Measurements from ENCODE around the gene IFNA14. TPM values are rescaled to one million over a fixed set of nuclear protein-coding genes. Genes with fewer than 3 reads are reported as not detected.

The IFNA14 gene
- total RNA-seq, 1 experiment from 2014 or later: not detected

DNA sequence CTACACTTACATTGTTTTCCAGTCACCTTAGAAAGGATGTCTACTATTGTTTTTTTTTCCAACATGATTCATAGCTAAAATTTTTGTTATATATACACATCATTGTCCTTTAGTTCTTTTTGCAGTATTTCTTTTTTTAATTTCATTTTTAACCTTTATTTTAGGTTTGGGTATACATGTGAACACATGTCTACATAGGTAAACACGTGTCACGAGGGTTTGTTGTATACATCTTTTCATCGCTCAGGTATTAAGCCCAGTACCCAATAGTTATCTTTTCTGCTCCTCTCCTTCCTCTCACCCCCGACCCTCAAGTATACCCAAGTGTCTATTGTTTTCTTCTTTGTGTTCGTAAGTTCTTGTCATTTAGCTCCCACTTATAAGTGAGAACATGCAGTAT lies 46.3 kb upstream of the IFNA14 start:
- Mint-ChIP-seq H3K27me3 (ENCODE audit: insufficient read depth, unreplicated experiment) (peaks cover 4% of the 10 kb centered on the region), H3K4me1 (ENCODE audit: low read depth, unreplicated experiment) (no peaks in the 10 kb centered on the region), H3K9me3 (ENCODE audit: unreplicated experiment) (no peaks in the 10 kb centered on the region), H3K4me3 (ENCODE audit: unreplicated experiment) (no peak overlapping the region), H3K27ac (ENCODE audit: unreplicated experiment) (no peak overlapping the region), H3K36me3 (ENCODE audit: insufficient read depth, unreplicated experiment) (no peaks in the 10 kb centered on the region)
- H3K4me3 ChIP-seq (ENCODE audit: low read depth, low read length): no peak overlapping the region
- TF ChIP-seq, protein P1, sequence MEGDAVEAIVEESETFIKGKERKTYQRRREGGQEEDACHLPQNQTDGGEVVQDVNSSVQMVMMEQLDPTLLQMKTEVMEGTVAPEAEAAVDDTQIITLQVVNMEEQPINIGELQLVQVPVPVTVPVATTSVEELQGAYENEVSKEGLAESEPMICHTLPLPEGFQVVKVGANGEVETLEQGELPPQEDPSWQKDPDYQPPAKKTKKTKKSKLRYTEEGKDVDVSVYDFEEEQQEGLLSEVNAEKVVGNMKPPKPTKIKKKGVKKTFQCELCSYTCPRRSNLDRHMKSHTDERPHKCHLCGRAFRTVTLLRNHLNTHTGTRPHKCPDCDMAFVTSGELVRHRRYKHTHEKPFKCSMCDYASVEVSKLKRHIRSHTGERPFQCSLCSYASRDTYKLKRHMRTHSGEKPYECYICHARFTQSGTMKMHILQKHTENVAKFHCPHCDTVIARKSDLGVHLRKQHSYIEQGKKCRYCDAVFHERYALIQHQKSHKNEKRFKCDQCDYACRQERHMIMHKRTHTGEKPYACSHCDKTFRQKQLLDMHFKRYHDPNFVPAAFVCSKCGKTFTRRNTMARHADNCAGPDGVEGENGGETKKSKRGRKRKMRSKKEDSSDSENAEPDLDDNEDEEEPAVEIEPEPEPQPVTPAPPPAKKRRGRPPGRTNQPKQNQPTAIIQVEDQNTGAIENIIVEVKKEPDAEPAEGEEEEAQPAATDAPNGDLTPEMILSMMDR (IDR thresholded peaks at IDR 0.05; ENCODE audit: insufficient read depth in 1 of 2, low read depth in 1 of 2, low read length in 1 of 2, severe bottlenecking in 1 of 2, unreplicated experiment in 1 of 2): no peak
- no peaks in the 10 kb centered on the region for H3K27me3 ChIP-seq (replicated peaks; ENCODE audit: control insufficient read depth, insufficient read depth, low read length)
- no peaks in the 10 kb centered on the region for H3K4me1 ChIP-seq
- intact Hi-C loops (cut with micrococcal nuclease; ENCODE audit: unreplicated experiment): no loop called here
- ChIA-PET POLR2A (no interaction called here), CTCF (no interaction called here)
- no TSS peak for BruUV-seq (replicated peaks)
- no peaks in the 10 kb centered on the region for H3K36me3 ChIP-seq (ENCODE audit: control insufficient read depth, insufficient read depth, low read length)
- H3K9me3 ChIP-seq: no peaks in the 10 kb centered on the region
- no peak for DNase-seq

DNA sequence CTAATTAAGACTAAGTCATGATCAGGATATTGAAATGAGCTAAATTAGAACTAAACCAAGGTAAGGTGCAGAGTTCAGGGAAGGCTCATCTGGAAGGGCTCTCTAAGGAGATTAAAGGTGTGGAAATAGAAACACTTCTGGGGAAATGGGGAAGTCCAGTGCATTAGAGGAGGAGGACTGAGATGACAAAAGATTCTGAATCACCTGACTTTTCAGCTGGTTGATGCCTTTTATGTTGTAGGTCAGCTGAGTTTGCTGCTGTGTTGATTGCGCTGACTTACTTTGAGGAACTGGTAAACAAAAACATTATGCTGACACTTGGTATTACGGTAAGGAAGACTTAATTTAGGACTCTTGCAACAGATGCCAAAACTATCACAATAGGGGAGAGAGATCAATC lies 41.5 kb upstream of the IFNA14 start:
- intact Hi-C loops (cut with micrococcal nuclease; ENCODE audit: unreplicated experiment): no loop called here
- Mint-ChIP-seq H3K4me1 (ENCODE audit: low read depth, unreplicated experiment) (no peaks in the 10 kb centered on the region), H3K27ac (ENCODE audit: unreplicated experiment) (no peak overlapping the region), H3K36me3 (ENCODE audit: insufficient read depth, unreplicated experiment) (no peaks in the 10 kb centered on the region), H3K9me3 (ENCODE audit: unreplicated experiment) (no peaks in the 10 kb centered on the region), H3K27me3 (ENCODE audit: insufficient read depth, unreplicated experiment) (peaks cover 4% of the 10 kb centered on the region), H3K4me3 (ENCODE audit: unreplicated experiment) (no peak overlapping the region)
- Histone ChIP-seq H3K4me3 (ENCODE audit: low read depth, low read length) (no peak overlapping the region), H3K27me3 (replicated peaks; ENCODE audit: control insufficient read depth, insufficient read depth, low read length) (no peaks in the 10 kb centered on the region), H3K4me1 (no peaks in the 10 kb centered on the region), H3K9me3 (no peaks in the 10 kb centered on the region), H3K36me3 (ENCODE audit: control insufficient read depth, insufficient read depth, low read length) (no peaks in the 10 kb centered on the region)
- TF ChIP-seq, protein P1 (IDR thresholded peaks at IDR 0.05; ENCODE audit: insufficient read depth in 1 of 2, low read depth in 1 of 2, low read length in 1 of 2, severe bottlenecking in 1 of 2, unreplicated experiment in 1 of 2): no peak
- BruUV-seq (replicated peaks): no TSS peak
- DNase-seq: no peak
- ChIA-PET POLR2A (no interaction called here), CTCF (no interaction called here)

DNA sequence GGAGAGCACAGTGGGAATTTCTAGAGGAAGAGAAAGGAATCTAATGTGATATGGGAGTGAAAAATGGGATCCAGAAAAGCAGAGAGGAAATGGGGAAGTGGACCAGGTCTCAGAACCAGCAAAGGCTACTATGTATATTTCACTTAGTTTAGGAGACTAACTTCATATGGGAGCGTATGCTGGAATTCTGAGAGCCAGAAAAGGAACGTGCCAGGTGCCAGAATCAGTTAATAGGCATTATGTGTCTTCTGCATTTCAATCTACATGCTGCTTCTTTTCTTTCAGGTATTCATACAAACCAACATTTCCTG lies 28.5 kb upstream of the IFNA14 start:
- no TSS peak for BruUV-seq (replicated peaks)
- TF ChIP-seq, protein P1 (IDR thresholded peaks at IDR 0.05; ENCODE audit: insufficient read depth in 1 of 2, low read depth in 1 of 2, low read length in 1 of 2, severe bottlenecking in 1 of 2, unreplicated experiment in 1 of 2): no peak
- ChIA-PET CTCF (interaction anchor here (0.9 kb wide), 1 partner anchor 166 kb away, joined by 3 read pairs; no protein-coding TSS in a partner anchor), POLR2A (no interaction called here)
- Mint-ChIP-seq H3K27me3 (ENCODE audit: insufficient read depth, unreplicated experiment) (peaks cover 11% of the 10 kb centered on the region), H3K4me3 (ENCODE audit: unreplicated experiment) (no peak overlapping the region), H3K36me3 (ENCODE audit: insufficient read depth, unreplicated experiment) (no peaks in the 10 kb centered on the region), H3K27ac (ENCODE audit: unreplicated experiment) (no peak overlapping the region), H3K9me3 (ENCODE audit: unreplicated experiment) (no peaks in the 10 kb centered on the region), H3K4me1 (ENCODE audit: low read depth, unreplicated experiment) (no peaks in the 10 kb centered on the region)
- Histone ChIP-seq H3K4me1 (no peaks in the 10 kb centered on the region), H3K4me3 (ENCODE audit: low read depth, low read length) (no peak overlapping the region), H3K36me3 (ENCODE audit: control insufficient read depth, insufficient read depth, low read length) (no peaks in the 10 kb centered on the region), H3K27me3 (replicated peaks; ENCODE audit: control insufficient read depth, insufficient read depth, low read length) (no peaks in the 10 kb centered on the region), H3K9me3 (no peaks in the 10 kb centered on the region)
- intact Hi-C loops (cut with micrococcal nuclease; ENCODE audit: unreplicated experiment): no loop called here
- DNase-seq: no peak
